Measurements from ENCODE around the gene PRDM4.

PRDM4 gene, protein sequence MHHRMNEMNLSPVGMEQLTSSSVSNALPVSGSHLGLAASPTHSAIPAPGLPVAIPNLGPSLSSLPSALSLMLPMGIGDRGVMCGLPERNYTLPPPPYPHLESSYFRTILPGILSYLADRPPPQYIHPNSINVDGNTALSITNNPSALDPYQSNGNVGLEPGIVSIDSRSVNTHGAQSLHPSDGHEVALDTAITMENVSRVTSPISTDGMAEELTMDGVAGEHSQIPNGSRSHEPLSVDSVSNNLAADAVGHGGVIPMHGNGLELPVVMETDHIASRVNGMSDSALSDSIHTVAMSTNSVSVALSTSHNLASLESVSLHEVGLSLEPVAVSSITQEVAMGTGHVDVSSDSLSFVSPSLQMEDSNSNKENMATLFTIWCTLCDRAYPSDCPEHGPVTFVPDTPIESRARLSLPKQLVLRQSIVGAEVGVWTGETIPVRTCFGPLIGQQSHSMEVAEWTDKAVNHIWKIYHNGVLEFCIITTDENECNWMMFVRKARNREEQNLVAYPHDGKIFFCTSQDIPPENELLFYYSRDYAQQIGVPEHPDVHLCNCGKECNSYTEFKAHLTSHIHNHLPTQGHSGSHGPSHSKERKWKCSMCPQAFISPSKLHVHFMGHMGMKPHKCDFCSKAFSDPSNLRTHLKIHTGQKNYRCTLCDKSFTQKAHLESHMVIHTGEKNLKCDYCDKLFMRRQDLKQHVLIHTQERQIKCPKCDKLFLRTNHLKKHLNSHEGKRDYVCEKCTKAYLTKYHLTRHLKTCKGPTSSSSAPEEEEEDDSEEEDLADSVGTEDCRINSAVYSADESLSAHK

DNA sequence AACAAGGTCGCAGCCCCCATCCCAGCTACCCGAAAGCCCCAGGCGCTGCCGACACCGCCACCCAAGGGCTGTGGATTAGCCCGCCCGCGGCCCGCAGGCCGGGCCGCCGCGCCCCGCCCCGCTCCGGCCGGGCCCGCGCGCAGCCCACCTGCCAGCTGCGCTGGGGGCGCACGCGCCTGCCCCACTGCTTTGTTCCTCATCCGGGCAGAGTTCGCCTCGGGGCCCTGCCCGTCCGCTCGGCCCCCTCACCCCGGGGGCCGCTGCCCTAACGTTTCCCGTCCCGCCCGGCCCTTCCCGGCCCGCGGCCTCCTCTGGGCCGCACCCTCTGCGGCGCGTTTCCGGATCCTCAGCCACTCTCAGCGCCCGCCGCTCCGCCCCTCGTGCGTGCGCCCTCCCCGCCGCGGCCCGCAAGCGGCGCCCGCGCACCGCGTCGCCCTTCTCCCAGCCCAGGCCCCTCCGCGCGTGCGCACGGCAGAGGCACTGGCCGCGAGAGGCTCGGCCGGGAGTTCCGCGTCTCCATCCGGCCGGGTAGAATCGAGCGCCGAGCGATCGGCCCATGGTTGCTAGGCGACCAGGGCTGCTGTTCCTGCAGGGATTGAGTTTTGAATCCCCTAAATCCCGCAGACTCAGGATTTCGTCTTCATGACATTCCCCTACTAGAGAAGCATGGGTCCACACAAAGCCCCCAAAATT is at the start of gene PRDM4:
TSS of gene PRDM4 (minus strand) at position 329 of the 693 bp plus-strand sequence. CDS start 622 bp downstream, outside the sequence.
- DNase-seq: peak; percentile 93

DNA sequence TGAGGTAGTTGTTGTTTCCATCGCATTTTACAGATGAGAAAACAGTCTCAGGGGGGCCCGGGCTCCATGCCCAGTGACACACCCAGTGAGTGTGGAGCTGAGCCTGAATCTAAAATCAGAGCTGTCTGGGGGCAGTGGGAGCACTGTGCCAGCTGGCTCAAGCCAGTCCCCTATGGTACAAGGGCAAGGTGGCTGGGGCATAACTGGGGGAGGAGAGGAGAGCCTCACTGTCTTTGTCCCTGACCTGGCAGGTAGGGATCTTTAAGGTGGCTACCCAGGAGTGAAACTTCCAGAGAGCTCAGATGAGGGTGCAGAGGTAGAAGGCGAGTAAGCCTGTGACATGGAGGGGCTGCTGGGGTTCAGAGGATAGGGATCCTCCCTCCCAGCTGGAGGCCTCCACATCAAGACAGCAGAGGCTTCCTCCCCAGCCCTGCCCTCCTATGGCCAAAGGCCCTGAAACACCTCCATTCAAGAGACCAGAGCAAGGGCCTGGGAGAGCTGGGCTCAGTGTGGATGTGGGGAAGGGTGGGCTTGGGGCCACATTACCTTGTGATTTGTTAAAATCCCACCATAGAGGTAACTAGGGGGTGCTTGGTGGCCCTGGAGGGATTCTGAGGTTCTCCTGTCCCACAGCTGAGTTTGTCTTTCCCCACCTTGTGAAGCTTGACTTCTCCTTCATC is 46.7 kb upstream of the PRDM4 start:
- no peak for DNase-seq

DNA sequence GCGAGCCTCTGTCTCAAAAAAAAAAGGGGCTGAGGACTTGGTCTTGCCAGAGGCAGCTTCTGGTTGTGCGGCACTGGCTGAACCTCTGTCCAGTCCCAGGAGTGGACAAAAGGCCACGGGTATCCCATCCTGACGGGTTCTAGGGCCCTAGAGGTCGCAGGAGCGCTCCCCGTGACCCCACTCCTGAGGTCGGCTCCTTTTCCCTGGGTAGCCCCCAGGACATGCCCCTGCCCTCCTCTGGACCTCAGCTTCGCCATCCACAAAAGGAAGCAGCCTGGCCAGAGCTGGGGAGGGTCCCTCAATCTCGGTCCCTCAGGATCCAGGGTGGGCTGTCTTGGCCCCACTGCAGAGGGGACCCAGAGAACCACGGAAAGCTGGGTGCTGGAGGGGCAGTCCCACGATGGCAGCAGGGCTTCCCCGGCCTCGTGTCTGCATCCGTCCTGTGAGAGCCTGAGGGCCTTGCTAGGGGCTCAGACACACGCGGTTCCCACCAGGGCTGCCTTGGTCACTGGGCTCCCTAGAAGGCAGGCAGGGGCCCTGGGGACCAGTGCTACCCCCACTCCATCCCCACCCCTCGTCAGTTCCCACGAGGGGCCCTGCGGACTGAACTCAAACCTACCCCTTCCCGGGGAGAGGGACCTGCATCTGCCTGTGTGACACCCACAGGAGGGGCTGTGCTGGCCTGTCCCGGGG is 44.7 kb upstream of the PRDM4 start:
- DNase-seq: no peak

DNA sequence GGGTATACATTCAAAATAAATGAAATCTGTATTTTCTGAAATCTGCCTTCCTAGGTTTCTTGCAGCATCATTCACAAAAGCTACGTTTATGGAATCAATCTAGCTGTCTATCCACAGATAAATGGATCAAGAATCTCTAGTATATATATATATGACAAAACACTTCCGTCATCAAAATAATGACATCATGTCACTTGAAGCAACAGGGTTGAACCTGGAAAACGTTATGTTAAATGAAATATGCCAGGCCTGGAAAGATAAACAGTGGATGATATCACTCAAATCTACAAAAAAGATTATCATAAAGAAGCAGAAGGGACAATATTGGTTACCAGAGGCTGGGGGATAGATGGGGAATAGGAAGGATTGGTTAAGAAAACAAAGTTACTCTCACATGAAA is 42.2 kb upstream of the PRDM4 start:
- DNase-seq: no peak

DNA sequence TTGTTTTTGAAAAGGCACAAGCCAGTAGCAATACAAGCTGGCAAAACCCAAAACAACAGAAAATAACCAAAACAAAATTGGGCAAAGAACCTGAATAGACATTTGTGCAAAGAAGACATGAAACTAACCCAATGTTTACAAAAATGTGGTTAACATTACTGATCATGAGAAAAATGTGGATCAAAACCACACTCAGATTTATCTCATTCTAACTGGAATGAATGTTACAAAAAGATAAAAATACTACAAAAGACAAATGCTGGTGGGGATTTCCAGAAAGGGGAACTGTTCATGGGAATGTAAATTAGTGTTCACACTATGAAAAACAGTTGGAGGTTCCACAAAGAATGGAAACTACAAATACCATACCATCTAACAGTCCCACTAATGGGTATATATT is 40.2 kb upstream of the PRDM4 start:
- DNase-seq: no peak

DNA sequence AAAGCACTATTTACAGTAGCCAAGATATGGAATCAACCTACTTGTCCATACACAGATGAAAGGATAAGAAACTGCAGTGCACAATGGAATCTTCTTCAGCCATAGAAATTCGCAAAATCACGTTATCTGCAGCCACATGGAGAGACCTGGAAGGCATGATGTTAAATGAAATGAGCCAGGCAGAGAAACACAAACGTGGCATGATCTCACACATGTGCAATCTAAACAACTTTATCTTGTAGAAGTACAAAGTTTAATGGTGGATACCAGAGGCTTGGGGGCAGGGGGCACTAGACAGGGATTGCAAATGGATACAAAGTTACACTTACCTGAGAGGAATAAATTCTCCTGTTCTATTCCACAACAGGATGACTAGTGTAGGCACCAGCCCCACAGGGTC is 37.6 kb upstream of the PRDM4 start:
- DNase-seq: no peak

DNA sequence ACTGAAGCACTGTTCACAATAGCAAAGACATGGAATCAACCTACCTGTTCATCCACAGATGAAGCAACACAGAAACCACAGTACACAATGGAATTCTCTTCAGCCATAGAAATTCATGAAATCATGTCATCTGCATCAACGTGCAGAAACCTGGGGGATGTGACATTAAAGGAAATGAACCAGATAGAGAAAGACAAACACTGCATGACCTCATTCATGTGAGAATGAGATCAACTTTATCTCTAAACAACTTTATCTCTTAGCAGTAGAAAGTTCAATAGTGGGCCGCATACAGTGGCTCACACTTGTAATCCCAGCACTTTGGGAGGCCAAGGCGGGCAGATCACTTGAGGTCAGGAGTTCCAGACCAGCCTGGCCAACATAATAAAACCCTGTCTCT is 33.5 kb upstream of the PRDM4 start:
- no peak for DNase-seq

DNA sequence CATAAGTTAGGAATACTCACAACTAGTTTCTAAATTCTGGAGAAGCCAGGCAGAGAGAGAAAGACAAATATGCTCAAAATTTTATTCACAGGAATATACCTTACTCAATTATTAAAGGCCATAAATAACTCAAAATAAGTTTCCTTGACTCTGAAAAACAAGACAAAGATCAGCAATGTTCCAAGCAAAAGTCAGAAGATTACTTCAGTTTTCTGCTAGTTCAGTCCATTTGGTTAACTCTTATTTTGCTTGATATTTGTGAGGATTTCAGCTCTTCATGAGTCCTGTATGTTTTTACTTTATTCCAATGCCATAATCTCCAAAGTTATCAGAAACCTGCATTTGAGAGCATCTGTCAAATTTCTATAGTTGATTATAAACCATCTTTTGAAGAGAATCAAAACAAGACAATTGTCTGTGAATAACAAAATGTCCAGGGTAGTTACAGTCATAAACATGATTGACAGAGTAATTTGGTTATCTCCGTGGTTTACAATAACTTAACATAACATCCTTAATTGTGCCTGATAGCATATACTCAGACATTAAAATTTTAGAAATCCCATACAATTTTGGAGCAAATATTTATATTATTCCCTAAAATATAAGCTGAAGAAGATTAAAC is 30.6 kb upstream of the PRDM4 start:
- no peak for DNase-seq

DNA sequence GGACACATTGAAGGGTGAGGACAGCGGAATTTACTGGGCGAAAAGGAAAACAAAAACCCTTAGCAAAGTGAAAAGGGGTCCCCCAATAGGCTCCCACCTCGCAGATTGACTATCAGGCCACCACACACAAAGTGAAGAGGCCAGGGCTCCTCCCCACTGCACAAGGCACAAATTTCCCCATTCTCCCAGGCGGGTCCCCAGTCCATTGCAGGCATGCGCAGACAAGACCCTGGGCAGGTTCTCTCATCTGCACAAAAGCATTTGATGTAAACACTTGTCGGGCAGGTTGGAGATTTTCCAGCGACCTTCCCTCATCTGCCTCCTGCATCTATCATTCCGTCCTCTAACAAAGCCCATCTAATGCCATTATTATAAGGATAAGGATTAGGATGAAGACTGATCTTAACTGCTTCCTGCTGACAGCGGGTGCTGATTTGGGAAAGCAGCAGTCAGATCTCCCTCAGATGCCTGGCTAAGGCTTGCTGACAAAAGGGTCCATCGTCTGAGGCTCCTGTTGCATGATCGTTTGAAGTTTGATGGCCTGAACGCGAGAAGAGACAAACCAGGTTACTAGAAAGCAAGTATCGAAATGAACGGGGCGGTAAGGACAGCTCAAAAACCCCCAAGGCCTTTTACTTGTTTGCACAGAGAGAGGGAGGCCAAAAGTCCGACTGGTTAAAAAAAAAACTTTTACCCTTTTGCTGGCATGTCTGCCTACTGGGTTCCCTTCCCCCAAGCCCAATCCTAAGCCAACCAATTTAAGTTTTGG is 27.9 kb upstream of the PRDM4 start:
- no peak for DNase-seq

DNA sequence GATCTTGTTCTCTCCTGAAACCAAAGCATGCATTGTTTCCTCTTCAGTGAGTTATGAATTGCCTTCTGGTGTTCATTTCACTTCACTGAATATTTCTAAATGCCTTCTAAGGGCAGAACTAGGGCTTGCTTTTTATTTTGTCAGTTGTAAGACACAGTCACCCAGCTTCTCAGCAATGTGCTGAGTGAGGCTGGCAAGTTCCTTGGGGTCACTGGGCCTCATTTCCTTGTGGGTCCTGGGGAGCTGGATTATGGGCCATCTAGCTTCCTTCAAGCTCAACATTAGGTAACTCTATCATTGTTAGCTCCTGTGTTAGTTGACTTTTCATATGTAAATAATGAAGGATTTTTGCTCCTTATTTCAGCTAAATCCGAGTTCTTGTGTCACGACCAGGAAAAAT is 27.3 kb upstream of the PRDM4 start:
- DNase-seq: no peak

DNA sequence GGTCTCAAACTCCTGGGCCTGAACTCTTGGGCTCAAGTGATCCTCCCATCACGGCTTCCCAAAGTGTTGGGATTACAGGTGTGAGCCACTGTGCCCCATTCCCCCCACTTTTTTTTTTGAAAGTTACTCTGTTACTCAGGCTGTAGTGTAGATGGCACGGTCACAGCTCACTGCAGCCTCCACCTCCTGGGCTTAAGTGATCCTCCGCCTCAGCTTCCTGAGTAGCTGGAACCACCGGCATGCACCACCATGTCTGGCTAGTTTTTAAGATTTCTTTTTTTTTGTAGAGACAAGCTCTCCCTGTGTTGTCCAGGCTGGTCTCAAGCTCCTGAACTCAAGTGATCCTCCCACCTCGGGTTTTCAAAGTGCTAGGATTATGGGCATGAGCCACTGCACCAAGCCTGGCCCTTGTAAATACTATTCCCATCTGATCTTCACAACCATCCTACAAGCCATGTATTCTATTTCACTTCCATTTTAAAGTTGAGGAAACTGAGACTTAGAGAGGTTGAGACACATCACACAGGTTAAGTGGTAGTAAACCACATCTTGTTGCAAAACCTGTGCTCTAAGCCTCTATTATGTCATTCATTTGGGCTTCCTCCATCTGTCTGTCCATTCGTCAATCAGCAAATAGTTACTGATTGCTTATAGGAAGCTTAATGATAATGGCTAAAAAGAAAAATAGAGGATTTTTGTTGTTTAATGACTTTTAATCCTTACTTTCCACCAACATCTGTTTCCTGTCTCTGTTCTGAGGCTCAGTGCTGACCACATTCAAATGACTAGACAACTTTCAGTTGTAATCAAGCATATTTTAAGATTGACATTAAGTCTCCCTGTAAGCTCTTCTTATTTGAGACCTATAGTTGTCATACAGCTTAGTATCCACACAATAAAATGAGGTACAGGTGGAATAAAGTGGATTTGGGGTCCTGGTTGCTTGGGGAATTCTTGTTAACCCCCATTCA is 22.8 kb upstream of the PRDM4 start:
- DNase-seq: no peak

DNA sequence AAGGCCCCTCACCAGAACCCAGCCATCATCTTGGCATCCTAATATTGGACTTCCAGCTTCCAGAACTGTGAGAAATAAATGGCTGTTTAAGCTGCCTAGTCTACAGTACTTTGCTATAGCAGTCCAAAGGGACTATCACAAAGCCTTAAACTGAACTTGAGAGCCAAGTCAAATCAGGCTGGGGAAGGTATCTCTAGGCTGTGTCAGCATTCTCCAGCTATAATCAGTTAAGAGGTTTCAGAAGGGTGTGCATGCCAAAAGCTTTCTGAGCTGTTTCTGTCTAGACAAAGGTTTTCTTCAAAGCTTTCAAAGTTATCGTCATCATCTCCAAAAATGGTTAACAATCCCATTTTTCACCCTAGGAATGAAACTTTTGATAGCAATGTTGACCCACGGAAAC is 21.1 kb upstream of the PRDM4 start:
- DNase-seq: no peak

DNA sequence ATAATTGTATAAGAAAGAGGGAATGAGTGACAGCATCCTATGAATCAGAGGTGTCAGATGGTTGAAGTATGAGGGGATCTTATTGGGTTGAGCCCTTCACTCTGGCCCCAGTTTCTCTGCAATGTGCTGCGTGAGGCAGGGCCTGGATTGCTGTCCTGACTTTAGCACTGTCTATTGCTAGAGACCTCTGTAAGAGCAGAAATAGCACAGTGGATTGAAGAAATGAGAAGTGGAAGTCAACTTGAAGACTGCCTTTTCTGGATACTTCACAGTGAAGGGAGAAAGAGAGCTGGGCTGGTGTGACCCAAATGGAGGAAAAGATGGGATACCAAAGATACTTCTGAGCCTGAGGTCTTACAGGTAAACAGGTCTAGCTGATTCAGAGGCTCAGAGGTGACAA is 19.4 kb upstream of the PRDM4 start:
- no peak for DNase-seq

DNA sequence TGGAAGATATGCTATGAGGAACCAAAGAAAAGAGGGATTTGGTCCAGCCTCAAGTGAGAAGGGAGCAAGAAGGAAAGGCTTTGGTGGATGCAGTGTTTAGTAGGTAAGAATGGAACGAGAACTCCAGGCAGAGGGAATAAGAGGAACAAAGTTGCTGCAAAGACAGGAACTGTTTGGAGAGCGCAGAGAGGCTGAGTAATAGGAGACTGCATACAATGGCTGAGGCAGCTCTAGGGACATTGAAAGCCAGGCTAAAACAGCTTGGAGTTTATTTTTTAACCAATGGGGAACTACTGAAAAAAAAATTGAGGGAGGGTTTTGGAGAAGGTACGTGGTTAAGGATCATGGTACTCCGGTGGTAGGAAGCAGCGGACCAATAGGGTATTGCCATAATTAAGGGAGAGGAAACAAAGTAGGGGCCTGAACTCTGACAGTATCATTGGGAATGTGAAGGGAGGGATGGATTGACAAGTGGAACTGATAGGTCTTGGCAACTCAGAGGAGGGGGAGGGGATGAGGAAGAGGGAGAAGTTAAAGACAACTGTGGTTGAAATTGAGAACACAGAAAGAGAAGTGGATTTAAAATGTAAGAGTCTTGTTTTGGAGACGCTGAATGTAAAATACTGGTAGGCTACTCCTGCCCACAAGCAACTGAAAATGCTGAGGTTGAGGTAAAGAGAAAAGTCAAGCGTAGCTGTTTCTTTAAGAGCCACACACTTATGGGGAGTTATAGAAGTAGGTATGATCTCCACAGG is 18.3 kb upstream of the PRDM4 start:
- DNase-seq: no peak

DNA sequence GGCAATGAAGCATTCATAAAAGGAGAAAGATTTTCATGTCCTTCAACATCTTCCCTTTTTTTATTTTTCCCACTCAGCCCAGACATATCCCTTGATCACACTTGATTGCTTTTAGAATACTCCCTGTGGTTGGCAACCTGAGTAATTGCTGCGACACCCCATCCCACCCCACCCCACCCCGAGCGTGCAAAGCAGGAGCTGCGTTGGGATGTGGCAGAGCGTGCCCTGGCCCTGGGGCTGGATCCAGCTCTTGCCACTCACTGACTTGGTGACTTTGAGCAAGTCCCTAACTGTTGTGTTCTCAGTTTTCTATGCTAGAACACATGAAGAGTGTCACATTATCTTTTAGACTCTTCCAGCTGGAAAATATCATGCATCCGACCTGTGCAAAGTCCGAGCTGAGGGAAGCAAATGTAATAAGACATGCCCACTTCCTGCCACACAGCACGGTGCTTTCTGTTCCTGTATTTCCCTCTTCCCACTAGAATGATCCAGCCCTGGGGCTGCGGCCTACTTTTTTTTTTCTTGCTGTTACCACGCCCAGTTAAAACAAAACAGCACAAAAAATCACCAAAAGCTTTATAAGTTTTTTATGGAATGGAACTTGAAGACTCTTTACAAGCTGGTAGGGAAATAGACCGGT is 17.6 kb upstream of the PRDM4 start:
- no peak for DNase-seq

DNA sequence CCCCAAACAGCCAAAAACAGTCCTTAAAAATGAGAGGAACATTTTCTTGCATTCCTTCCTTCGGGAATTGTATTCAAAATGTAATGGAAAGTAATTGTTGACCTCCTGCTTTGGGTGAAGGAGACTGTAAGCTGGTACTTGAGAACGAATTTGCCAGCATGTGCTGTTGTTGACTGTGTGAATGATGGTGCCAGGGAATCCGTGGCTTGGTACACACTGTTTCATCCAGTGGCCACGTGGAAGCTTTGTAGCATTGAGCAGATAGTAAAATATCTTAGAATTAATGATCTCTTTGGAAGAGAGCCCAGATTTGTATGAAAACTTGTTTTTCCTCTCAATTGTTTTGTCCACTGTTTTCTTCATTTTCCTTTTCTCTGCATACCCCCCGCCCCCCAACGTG is 15.2 kb upstream of the PRDM4 start:
- no peak for DNase-seq

DNA sequence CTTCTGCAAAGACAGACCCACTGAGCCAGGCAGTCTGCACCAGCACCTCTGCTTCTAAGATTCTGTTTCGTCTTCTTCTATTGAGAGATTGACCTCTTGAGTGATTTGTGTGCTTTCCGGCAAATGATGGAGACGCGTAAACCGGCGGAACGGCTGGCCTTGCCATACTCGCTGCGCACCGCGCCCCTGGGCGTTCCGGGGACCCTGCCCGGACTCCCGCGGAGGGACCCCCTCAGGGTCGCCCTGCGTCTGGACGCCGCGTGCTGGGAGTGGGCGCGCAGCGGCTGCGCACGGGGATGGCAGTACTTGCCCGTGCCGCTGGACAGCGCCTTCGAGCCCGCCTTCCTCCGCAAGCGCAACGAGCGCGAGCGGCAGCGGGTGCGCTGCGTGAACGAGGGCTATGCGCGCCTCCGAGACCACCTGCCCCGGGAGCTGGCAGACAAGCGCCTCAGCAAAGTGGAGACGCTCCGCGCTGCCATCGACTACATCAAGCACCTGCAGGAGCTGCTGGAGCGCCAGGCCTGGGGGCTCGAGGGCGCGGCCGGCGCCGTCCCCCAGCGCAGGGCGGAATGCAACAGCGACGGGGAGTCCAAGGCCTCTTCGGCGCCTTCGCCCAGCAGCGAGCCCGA is 14.3 kb upstream of the PRDM4 start:
- DNase-seq: no peak
